ENCODE results near the gene ZNF140.
A peak's percentile ranks its signal among the peaks of the same experiment; 100 is the strongest.

The ZNF140 gene

GRCh38 chr12:133106253-133106652 is 25.5 kb downstream of the ZNF140 start:
- H3K4me1 Mint-ChIP-seq = no peaks in the 10 kb centered on the region
- peaks cover 84% of the 10 kb centered on the region for H3K9me3 Mint-ChIP-seq
- peaks cover 78% of the 10 kb centered on the region for H3K36me3 Mint-ChIP-seq
- no peak overlapping the region for H3K27ac Mint-ChIP-seq
- no peaks in the 10 kb centered on the region for H3K27me3 Mint-ChIP-seq
- CTCF ChIA-PET = no interaction called here
- no peak overlapping the region for H3K4me3 Mint-ChIP-seq
- no peak for DNase-seq

DNA sequence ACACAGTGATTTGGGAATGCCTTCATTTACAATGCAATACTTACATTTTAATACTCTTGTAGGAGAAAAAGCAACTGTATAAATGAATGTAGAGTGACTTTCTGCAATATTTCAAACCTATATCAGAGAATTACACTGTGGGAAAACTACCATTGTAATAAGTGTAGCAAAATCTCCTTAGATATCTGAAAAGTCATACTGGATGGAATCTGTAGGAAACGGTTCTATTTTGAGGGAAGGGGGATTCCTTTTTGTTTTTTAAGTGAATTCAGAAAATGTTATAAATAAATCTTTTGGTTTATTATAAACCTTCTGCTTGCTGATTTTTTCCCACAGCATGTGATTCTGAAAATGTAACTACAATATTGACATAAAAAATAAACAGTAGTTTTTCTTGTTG is 26.4 kb downstream of the ZNF140 start:
- Mint-ChIP-seq H3K4me3 (no peak overlapping the region), H3K4me1 (no peaks in the 10 kb centered on the region), H3K27ac (no peak overlapping the region), H3K27me3 (no peaks in the 10 kb centered on the region), H3K36me3 (peaks cover 71% of the 10 kb centered on the region), H3K9me3 (peaks cover 82% of the 10 kb centered on the region)
- no peak for DNase-seq
- CTCF ChIA-PET = no interaction called here

DNA sequence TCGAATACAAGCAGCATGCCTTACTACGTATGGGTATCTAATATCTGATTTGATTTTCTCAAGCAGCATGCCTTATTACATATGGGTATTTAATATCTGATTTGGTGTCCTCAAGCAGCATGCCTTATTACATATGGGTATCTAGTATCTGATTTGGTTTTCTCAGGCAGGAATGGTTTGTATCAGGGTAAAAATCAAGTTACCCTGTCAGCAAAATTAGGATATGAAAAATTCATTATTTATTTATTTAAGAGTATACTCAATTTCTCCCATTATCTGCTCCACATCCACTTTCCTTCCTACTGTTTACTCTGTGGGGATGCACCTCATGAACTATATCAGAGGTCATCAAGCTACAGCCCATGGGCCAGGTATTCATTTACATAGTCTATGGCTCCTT is 27.4 kb downstream of the ZNF140 start:
- no peak for DNase-seq
- peaks cover 63% of the 10 kb centered on the region for H3K36me3 Mint-ChIP-seq
- H3K27ac Mint-ChIP-seq = no peak overlapping the region
- no peak overlapping the region for H3K4me3 Mint-ChIP-seq
- CTCF ChIA-PET = no interaction called here
- H3K9me3 Mint-ChIP-seq = peaks cover 80% of the 10 kb centered on the region
- no peaks in the 10 kb centered on the region for H3K27me3 Mint-ChIP-seq
- H3K4me1 Mint-ChIP-seq = no peaks in the 10 kb centered on the region

GRCh38 chr12:133120385-133121191 is 39.9 kb downstream of the ZNF140 start:
- no peaks in the 10 kb centered on the region for H3K27me3 Mint-ChIP-seq
- H3K9me3 Mint-ChIP-seq = peaks cover 74% of the 10 kb centered on the region
- CTCF ChIA-PET = no interaction called here
- H3K4me1 Mint-ChIP-seq = no peaks in the 10 kb centered on the region
- no peak for DNase-seq
- no peak overlapping the region for H3K27ac Mint-ChIP-seq
- no peak overlapping the region for H3K4me3 Mint-ChIP-seq
- peaks cover 64% of the 10 kb centered on the region for H3K36me3 Mint-ChIP-seq

- CTCF ChIA-PET = no interaction called here
- no peak overlapping the region for H3K27ac Mint-ChIP-seq
Observed at GRCh38 chr12:133124674-133125073, 44.0 kb downstream of the ZNF140 start.

GRCh38 chr12:133129368-133130037 is 48.8 kb downstream of the ZNF140 start:
- H3K27me3 Mint-ChIP-seq = no peaks in the 10 kb centered on the region
- H3K9me3 Mint-ChIP-seq = peaks cover 38% of the 10 kb centered on the region
- CTCF ChIA-PET = no interaction called here
- H3K27ac Mint-ChIP-seq = peak overlapping the region; percentile 100
- peak overlapping the region; percentile 96 for H3K4me3 Mint-ChIP-seq
- H3K4me1 Mint-ChIP-seq = peaks cover 24% of the 10 kb centered on the region
- peaks cover 60% of the 10 kb centered on the region for H3K36me3 Mint-ChIP-seq
- DNase-seq = peak; percentile 37

More at GRCh38 chr12:133124674-133125073, 44.0 kb downstream of the ZNF140 start:
- no peaks in the 10 kb centered on the region for H3K27me3 Mint-ChIP-seq
- peaks cover 66% of the 10 kb centered on the region for H3K36me3 Mint-ChIP-seq
- H3K4me3 Mint-ChIP-seq = no peak overlapping the region
- H3K4me1 Mint-ChIP-seq = peaks cover 8% of the 10 kb centered on the region
- H3K9me3 Mint-ChIP-seq = peaks cover 57% of the 10 kb centered on the region
- DNase-seq = no peak

GRCh38 chr12:133130038-133130807 is 49.5 kb downstream of the ZNF140 start, which contains the start of the genes ZNF10 and ZNF891:
TSS of gene ZNF10 (plus strand) at chr12:133130627. CDS start at chr12:133144493, 13,866 bp downstream.
TSS of gene ZNF891 (minus strand) at chr12:133130274. CDS start at chr12:133121918, 8,356 bp downstream.
- peaks cover 24% of the 10 kb centered on the region for H3K4me1 Mint-ChIP-seq
- no peaks in the 10 kb centered on the region for H3K27me3 Mint-ChIP-seq

DNA sequence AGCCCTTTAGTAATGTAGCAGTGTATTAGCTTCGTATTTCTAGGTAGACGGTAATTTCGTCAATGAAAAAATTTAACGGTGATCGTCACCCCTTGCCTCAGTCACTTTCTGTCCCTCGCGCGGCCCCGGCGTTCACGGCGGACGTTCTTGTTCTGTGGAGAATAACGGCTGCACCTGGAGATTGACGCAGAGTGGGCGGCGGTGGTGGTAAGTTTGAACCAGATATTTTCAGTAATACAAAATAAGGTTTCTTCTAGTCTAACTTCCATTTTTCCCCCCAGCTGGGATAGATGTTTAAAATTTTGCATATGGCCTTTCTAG is 50.0 kb downstream of the ZNF140 start:
- Mint-ChIP-seq H3K36me3 (peaks cover 62% of the 10 kb centered on the region), H3K9me3 (peaks cover 38% of the 10 kb centered on the region), H3K4me1 (peaks cover 24% of the 10 kb centered on the region), H3K4me3 (peak overlapping the region; percentile 96), H3K27me3 (no peaks in the 10 kb centered on the region), H3K27ac (peak overlapping the region; percentile 100)
- CTCF ChIA-PET = no interaction called here
- DNase-seq = peak; percentile 66

More at GRCh38 chr12:133130038-133130807, 49.5 kb downstream of the ZNF140 start, which contains the start of the genes ZNF10 and ZNF891:
- DNase-seq = peak; percentile 96
- peak within 1 kb of the TSS; percentile 100 for H3K27ac Mint-ChIP-seq
- CTCF ChIA-PET = no interaction called here
- H3K36me3 Mint-ChIP-seq = peaks cover 62% of the 10 kb centered on the region
- peaks cover 38% of the 10 kb centered on the region for H3K9me3 Mint-ChIP-seq
- H3K4me3 Mint-ChIP-seq = peak within 1 kb of the TSS; percentile 96

DNA sequence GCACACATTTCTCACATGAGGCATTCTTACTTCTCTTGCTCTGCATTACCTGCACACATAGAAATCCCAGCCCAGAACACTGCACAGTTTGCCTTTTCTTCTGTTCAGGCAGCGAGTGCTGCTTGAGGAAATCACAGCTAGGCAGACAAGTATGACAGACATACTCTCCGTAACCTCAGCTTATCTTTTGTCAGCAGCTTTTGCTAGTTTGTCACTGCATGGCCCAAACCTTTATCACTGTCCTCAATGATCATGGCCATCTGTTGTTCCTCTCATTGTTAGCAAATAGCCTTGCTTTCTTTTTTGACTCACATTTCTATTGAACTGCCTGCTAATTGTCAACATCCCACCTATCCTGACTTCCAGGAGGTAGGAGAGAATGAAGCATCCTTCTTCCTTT is 55.0 kb downstream of the ZNF140 start:
- H3K27ac Mint-ChIP-seq = no peak overlapping the region
- H3K36me3 Mint-ChIP-seq = peaks cover 69% of the 10 kb centered on the region
- H3K27me3 Mint-ChIP-seq = no peaks in the 10 kb centered on the region
- no peak overlapping the region for H3K4me3 Mint-ChIP-seq
- H3K4me1 Mint-ChIP-seq = peaks cover 10% of the 10 kb centered on the region
- peaks cover 64% of the 10 kb centered on the region for H3K9me3 Mint-ChIP-seq
- CTCF ChIA-PET = no interaction called here
- no peak for DNase-seq

DNA sequence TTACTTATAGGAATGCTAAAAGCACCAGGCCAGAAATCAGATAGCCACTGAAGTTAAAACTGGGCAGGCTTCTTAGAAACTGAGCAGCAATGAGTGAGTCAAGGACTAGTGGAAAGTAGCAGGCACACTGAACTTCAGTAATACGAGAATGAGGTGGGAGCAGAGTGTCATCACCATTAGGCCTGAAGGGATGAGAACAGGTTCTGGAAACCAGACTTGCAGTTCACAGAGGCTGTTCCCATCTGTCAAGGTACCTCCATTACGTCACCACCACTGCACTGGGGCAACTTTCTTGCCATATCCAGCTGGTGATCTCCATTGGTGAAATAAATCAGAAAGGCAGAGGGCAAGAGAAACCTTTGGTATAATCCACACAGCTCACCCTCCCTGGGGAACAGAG is 65.3 kb downstream of the ZNF140 start:
- DNase-seq = no peak
- H3K27ac Mint-ChIP-seq = no peak overlapping the region
- H3K9me3 Mint-ChIP-seq = peaks cover 51% of the 10 kb centered on the region
- CTCF ChIA-PET = no interaction called here
- H3K27me3 Mint-ChIP-seq = no peaks in the 10 kb centered on the region
- H3K36me3 Mint-ChIP-seq = peaks cover 64% of the 10 kb centered on the region
- no peak overlapping the region for H3K4me3 Mint-ChIP-seq
- H3K4me1 Mint-ChIP-seq = no peaks in the 10 kb centered on the region

GRCh38 chr12:133156125-133156690 is 75.5 kb downstream of the ZNF140 start:
- CTCF ChIA-PET = no interaction called here
- Mint-ChIP-seq H3K9me3 (peaks cover 82% of the 10 kb centered on the region), H3K27me3 (no peaks in the 10 kb centered on the region), H3K36me3 (peaks cover 61% of the 10 kb centered on the region), H3K27ac (no peak overlapping the region), H3K4me3 (no peak overlapping the region), H3K4me1 (no peaks in the 10 kb centered on the region)
- no peak for DNase-seq

All from activated naive CD4-positive, alpha-beta T cell treated with anti-CD3 and anti-CD28 coated beads, Interleukin-2, amount 10 ng/mL, durations not matched to agents 7 days and 5 days (primary cell).